ENCODE measurements around the gene RUNX1. TPM values are rescaled to one million over a fixed set of nuclear protein-coding genes. Genes with fewer than 3 reads are reported as not detected.

RUNX1 gene
- polyA plus RNA-seq, 1 experiment = 20.9 TPM

DNA sequence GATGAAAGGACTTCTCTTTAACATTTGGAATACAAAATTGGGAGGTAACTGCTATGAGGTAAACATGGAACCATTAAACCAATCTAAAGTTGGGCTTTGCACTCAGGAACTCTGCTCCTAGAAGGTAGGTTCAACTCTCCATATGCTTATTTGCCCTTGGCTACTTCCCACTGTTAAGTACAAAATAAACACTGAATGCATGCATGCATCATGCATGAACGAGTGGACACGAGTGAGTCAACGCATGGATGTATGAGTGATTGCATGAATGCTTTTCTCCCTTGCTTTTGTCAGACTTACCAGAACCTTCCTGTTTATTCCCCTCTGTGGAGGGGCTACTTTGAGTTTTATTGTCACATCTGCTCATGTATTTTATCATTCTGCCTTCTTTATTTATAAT lies 42.4 kb upstream of the RUNX1 start:
- no peaks in the 10 kb centered on the region for H3K27me3 ChIP-seq (ENCODE audit: control insufficient read depth, insufficient read depth, low read length)
- ChIA-PET CTCF (interaction anchor here (1.0 kb wide), 1 partner anchor 113 kb away, joined by 4 read pairs; no protein-coding TSS in a partner anchor), POLR2A (interaction anchor here (0.6 kb wide), 1 partner anchor 102 kb away, joined by 3 read pairs; no protein-coding TSS in a partner anchor)
- no peak overlapping the region for H3K4me3 ChIP-seq (ENCODE audit: low read depth, low read length)
- peaks cover 3% of the 10 kb centered on the region; the same call in 1 of the 2 replicates for H3K9me3 ChIP-seq (ENCODE audit: control insufficient read depth, insufficient read depth, low read length)
- TF ChIP-seq, protein P1, sequence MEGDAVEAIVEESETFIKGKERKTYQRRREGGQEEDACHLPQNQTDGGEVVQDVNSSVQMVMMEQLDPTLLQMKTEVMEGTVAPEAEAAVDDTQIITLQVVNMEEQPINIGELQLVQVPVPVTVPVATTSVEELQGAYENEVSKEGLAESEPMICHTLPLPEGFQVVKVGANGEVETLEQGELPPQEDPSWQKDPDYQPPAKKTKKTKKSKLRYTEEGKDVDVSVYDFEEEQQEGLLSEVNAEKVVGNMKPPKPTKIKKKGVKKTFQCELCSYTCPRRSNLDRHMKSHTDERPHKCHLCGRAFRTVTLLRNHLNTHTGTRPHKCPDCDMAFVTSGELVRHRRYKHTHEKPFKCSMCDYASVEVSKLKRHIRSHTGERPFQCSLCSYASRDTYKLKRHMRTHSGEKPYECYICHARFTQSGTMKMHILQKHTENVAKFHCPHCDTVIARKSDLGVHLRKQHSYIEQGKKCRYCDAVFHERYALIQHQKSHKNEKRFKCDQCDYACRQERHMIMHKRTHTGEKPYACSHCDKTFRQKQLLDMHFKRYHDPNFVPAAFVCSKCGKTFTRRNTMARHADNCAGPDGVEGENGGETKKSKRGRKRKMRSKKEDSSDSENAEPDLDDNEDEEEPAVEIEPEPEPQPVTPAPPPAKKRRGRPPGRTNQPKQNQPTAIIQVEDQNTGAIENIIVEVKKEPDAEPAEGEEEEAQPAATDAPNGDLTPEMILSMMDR (IDR thresholded peaks at IDR 0.05; ENCODE audit: low read depth, low read length) = no peak
- H3K27ac ChIP-seq (ENCODE audit: low read depth, low read length) = no peak overlapping the region
- no peak for DNase-seq (ENCODE audit: low read depth, low spot score)

DNA sequence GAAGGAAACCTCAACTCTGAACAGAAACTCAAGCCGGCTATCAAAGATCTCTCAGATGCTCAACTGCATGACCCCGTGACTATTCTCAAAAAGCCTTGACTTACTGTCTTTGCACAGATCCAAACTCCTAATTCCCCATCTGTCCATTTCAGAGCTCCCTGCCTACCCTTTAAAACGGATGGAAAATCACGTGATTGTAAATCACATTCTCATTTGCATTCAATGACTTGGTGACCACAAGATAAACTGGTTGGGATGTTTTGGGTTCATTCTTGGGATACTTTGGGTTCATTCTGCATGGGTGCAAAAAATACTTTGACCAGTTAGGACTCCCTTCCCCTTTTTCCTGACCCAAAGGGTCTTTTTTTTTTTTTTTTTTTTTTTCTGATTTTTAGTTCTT lies 41.3 kb upstream of the RUNX1 start:
- Histone ChIP-seq H3K4me3 (ENCODE audit: low read depth, low read length) (no peak overlapping the region), H3K9me3 (ENCODE audit: control insufficient read depth, insufficient read depth, low read length) (peaks cover 5% of the 10 kb centered on the region; the same call in 1 of the 2 replicates), H3K27me3 (ENCODE audit: control insufficient read depth, insufficient read depth, low read length) (no peaks in the 10 kb centered on the region), H3K27ac (ENCODE audit: low read depth, low read length) (no peak overlapping the region)
- ChIA-PET CTCF (no interaction called here), POLR2A (no interaction called here)
- no peak for DNase-seq (ENCODE audit: low read depth, low spot score)
- TF ChIP-seq, protein P1 (IDR thresholded peaks at IDR 0.05; ENCODE audit: low read depth, low read length) = no peak

DNA sequence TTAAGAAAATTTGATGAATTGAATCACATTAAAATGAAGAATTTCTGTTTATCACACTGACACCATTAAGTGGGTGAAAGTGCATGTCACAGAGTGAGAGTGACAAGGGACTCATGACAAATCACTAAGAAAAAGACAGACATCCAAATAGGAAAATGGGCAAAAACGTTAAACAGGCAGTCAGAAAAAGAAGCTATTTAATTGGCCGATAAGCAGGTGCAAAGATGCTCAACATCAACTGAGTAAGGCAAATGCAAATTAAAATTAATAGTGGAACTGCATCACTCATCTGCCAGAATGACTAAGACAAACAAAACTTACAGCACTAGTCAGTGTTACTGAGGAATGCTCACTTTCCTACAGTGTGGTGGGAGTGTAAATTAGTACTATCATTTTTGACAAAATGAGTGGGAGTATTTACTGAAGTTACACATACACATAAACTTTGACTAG lies 39.2 kb upstream of the RUNX1 start:
- CTCF ChIA-PET = no interaction called here
- POLR2A ChIA-PET = no interaction called here
- no peak overlapping the region for H3K4me3 ChIP-seq (ENCODE audit: low read depth, low read length)
- no peaks in the 10 kb centered on the region for H3K27me3 ChIP-seq (ENCODE audit: control insufficient read depth, insufficient read depth, low read length)
- no peak overlapping the region for H3K27ac ChIP-seq (ENCODE audit: low read depth, low read length)
- DNase-seq (ENCODE audit: low read depth, low spot score) = no peak
- peaks cover 4% of the 10 kb centered on the region; the same call in 1 of the 2 replicates for H3K9me3 ChIP-seq (ENCODE audit: control insufficient read depth, insufficient read depth, low read length)
- TF ChIP-seq, protein P1 (IDR thresholded peaks at IDR 0.05; ENCODE audit: low read depth, low read length) = no peak

DNA sequence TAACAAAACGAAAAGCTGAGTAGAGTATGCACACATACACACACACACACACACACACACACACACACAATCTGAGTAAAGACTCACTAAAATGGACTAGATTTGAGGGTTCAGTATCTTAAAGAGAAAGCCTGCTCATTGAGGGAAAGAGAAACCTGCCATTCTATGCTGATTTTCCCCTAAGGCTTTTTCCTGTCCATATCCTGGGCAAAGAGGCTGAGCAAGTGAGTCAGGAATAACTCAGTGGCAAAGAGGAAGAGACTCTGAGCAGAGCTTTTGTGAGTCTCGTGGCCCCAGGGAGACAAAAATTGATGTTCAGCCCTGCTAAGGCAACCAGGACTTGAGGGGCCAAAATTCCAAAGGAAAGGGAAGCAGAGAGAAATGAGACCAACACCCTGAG lies 37.3 kb upstream of the RUNX1 start:
- TF ChIP-seq, protein P1 (IDR thresholded peaks at IDR 0.05; ENCODE audit: low read depth, low read length) = no peak
- POLR2A ChIA-PET = no interaction called here
- Histone ChIP-seq H3K27ac (ENCODE audit: low read depth, low read length) (peak overlapping the region; percentile 52), H3K9me3 (ENCODE audit: control insufficient read depth, insufficient read depth, low read length) (peaks cover 4% of the 10 kb centered on the region; the same call in 1 of the 2 replicates), H3K27me3 (ENCODE audit: control insufficient read depth, insufficient read depth, low read length) (no peaks in the 10 kb centered on the region), H3K4me3 (ENCODE audit: low read depth, low read length) (no peak overlapping the region)
- CTCF ChIA-PET = interaction anchor here (0.6 kb wide), 1 partner anchor 119 kb away, joined by 4 read pairs; no protein-coding TSS in a partner anchor
- no peak for DNase-seq (ENCODE audit: low read depth, low spot score)

DNA sequence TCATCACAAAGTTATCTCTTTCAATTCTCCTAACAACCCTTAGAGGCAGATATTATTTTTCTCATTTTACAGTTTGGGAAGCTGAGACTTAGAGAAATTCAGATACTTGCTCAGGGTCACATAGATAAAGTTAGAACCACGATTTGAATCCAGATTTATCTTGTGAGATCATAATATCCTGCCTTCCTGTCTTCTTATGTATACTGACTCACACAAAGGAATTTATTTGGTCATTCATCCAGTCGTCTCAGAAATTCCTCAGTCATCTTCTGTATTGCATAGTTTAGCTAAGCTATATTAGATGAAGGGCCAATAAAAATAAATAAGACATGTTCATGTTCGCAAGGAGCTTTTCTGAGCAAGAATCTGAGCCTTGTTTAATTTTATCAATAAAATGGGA lies 35.8 kb upstream of the RUNX1 start:
- H3K27ac ChIP-seq (ENCODE audit: low read depth, low read length) = no peak overlapping the region
- ChIA-PET CTCF (interaction anchor here (0.8 kb wide), 1 partner anchor 119 kb away, joined by 3 read pairs; no protein-coding TSS in a partner anchor), POLR2A (interaction anchor here (0.9 to 1.3 kb wide), 3 partner anchors 10 to 195 kb away, joined by 3 to 4 read pairs (median 3); no protein-coding TSS in a partner anchor)
- DNase-seq (ENCODE audit: low read depth, low spot score) = peak; percentile 81
- TF ChIP-seq, protein P1 (IDR thresholded peaks at IDR 0.05; ENCODE audit: low read depth, low read length) = no peak
- H3K4me3 ChIP-seq (ENCODE audit: low read depth, low read length) = no peak overlapping the region
- H3K27me3 ChIP-seq (ENCODE audit: control insufficient read depth, insufficient read depth, low read length) = no peaks in the 10 kb centered on the region
- peaks cover 4% of the 10 kb centered on the region; the same call in 1 of the 2 replicates for H3K9me3 ChIP-seq (ENCODE audit: control insufficient read depth, insufficient read depth, low read length)

All from AG04450 (cell line).